SKM-1 (cell line): ENCODE measurements around the gene GIMAP6.
"Not testable (repeated sequence)": the region's sequence is repeated elsewhere in the genome, so short reads cannot be mapped to it uniquely, and the experiment has no call there.

Experiments used
- DNase-seq: peaks from one replicate; lab custom pipeline; 2025; ENCODE audit not compliant: unreplicated experiment; lab: John Stamatoyannopoulos, UW

The GIMAP6 gene

GRCh38 chr7:150586068-150586784 lies 46.0 kb downstream of the GIMAP6 start:
- peak; percentile 48 for DNase-seq

- DNase-seq, result no peak
These were observed 47.0 kb downstream of the GIMAP6 start for GRCh38 chr7:150585199-150585598.

GRCh38 chr7:150580638-150581394 lies 51.4 kb downstream of the GIMAP6 start:
- no peak for DNase-seq

GRCh38 chr7:150579979-150580637 lies 52.1 kb downstream of the GIMAP6 start:
- DNase-seq, result not testable (repeated sequence)
